ENCODE measurements around the gene NCAPG2.
A peak's percentile ranks its signal among the peaks of the same experiment; 100 is the strongest.

The NCAPG2 gene

DNA sequence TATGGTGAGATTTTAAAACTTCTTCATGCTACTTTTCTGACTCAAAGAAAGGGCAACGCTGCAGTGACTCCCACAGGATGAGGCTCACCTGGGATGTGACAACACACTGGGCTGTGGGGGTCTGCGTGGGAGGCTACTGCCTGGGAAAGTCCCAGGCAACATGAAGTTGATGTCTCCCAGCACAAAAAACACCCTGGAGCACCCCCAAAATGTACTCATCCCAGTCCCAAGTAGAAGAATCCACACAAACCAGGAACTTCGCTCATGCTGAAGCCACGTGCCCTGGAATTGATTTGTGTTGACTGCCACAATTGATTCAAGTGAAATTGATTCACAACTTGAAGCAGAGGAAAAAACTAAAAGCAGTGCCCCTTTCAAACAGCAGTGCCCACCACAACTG is 92.1 kb downstream of the NCAPG2 start:
- peak; percentile 59 for FAIRE-seq
- TF ChIP-seq SPI1 (IDR thresholded peaks at IDR 0.05; ENCODE audit: low read depth, low read length) (no peak), POLR2AphosphoS5 (IDR thresholded peaks at IDR 0.05; ENCODE audit: low read depth, low read length) (no peak), POU2F2 (IDR thresholded peaks at IDR 0.05; ENCODE audit: low read depth, low read length) (no peak), TAF1 (IDR thresholded peaks at IDR 0.05; ENCODE audit: low read depth, low read length) (no peak), PAX5 (IDR thresholded peaks at IDR 0.05; ENCODE audit: insufficient read depth, low read length, severe bottlenecking) (no peak), POLR2A (IDR thresholded peaks at IDR 0.05; ENCODE audit: low read depth, low read length) (no peak)
- DNase-seq (ENCODE audit: insufficient read length, low spot score): no peak

DNA sequence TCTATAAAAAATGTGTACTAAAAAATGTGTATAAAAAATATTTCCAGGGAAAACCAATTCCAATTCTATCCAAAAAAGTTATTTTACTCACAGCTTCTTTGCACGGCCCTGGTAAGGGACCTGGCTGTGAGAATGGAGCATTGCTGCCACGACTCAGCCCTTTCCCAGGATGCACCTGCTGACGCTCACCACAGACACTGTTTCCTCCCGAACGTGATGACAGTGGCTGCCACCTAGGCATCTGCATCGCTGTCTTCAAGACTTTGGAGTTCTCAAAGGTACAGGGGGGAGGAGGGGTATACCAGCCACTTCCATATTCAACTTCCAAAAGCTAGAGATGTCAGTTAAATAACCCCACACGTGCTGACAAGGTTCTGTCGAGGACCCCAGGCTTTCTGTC is 93.1 kb downstream of the NCAPG2 start:
- FAIRE-seq (no peak), DNase-seq (ENCODE audit: insufficient read length, low spot score) (no peak)
- TF ChIP-seq POU2F2 (IDR thresholded peaks at IDR 0.05; ENCODE audit: low read depth, low read length) (no peak), PAX5 (IDR thresholded peaks at IDR 0.05; ENCODE audit: insufficient read depth, low read length, severe bottlenecking) (no peak), SPI1 (IDR thresholded peaks at IDR 0.05; ENCODE audit: low read depth, low read length) (no peak), TAF1 (IDR thresholded peaks at IDR 0.05; ENCODE audit: low read depth, low read length) (no peak), POLR2AphosphoS5 (IDR thresholded peaks at IDR 0.05; ENCODE audit: low read depth, low read length) (no peak), POLR2A (IDR thresholded peaks at IDR 0.05; ENCODE audit: low read depth, low read length) (no peak)

DNA sequence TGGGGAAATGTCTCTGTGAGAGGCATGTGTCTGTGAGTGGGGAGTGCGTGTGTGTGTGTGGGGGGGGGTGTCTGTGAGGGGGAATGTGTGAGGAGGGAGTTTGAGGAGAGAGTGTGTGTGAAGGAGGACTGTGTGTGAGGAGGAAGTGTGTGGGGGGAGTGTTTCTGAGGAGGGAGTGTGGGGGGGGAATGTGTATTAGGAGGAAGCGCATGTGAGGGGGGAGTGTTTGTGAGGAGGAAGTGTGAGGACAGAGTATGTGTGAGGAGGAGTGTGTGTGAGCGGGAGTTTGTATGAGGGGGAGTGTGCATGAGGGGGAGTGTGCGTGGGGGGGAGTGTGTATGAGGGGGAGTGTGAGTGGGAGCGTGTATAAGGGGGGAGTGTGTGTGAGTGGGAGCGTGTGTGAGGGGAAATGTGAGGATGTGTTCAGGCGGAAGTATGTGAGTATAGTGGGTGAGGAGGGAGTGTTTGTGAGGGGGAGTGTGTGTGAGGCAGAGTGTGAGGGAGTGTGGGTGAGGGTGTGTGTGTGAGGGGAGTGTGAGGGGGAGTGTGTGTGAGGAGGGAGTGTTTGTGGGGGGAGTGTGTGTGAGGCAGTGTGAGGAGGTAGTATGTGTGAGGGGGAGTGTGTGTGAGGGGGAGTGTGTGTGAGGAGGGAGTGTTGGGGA is 95.2 kb downstream of the NCAPG2 start:
- FAIRE-seq (no peak), DNase-seq (ENCODE audit: insufficient read length, low spot score) (no peak)
- 0 out of 2 replicates have a peak, but pooled peaks have one; percentile 2 for TF ChIP-seq SPI1 (IDR thresholded peaks at IDR 0.05; ENCODE audit: low read depth, low read length)
- no peak for TF ChIP-seq POLR2AphosphoS5 (IDR thresholded peaks at IDR 0.05; ENCODE audit: low read depth, low read length)
- no peak for TF ChIP-seq TAF1 (IDR thresholded peaks at IDR 0.05; ENCODE audit: low read depth, low read length)
- no peak for TF ChIP-seq PAX5 (IDR thresholded peaks at IDR 0.05; ENCODE audit: insufficient read depth, low read length, severe bottlenecking)

DNA sequence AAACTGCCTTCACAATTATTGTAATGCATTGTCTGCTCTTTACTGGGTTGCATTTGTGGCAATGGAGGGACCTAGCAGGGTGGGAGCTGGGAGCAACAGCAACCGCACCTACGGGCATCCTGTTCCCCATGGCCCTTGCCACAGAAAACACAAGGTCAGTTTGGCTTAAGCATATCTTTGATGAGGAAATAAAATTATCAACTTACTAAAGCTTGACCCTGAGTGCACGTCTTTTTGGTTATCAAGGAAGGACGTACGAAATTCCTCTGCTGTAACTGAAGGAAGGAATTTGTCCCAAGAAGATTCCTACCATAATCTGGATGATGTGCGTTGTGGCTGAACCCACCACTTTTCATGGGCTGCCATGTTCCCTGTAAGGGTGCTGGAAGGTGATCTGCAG is 97.0 kb downstream of the NCAPG2 start:
- FAIRE-seq (no peak), DNase-seq (ENCODE audit: insufficient read length, low spot score) (no peak)
- TF ChIP-seq PAX5 (IDR thresholded peaks at IDR 0.05; ENCODE audit: insufficient read depth, low read length, severe bottlenecking): no peak
- no peak for TF ChIP-seq SPI1 (IDR thresholded peaks at IDR 0.05; ENCODE audit: low read depth, low read length)
- TF ChIP-seq POLR2A (IDR thresholded peaks at IDR 0.05; ENCODE audit: low read depth, low read length): no peak
- TF ChIP-seq TAF1 (IDR thresholded peaks at IDR 0.05; ENCODE audit: low read depth, low read length): no peak
- TF ChIP-seq POU2F2 (IDR thresholded peaks at IDR 0.05; ENCODE audit: low read depth, low read length): no peak
- TF ChIP-seq POLR2AphosphoS5 (IDR thresholded peaks at IDR 0.05; ENCODE audit: low read depth, low read length): no peak

DNA sequence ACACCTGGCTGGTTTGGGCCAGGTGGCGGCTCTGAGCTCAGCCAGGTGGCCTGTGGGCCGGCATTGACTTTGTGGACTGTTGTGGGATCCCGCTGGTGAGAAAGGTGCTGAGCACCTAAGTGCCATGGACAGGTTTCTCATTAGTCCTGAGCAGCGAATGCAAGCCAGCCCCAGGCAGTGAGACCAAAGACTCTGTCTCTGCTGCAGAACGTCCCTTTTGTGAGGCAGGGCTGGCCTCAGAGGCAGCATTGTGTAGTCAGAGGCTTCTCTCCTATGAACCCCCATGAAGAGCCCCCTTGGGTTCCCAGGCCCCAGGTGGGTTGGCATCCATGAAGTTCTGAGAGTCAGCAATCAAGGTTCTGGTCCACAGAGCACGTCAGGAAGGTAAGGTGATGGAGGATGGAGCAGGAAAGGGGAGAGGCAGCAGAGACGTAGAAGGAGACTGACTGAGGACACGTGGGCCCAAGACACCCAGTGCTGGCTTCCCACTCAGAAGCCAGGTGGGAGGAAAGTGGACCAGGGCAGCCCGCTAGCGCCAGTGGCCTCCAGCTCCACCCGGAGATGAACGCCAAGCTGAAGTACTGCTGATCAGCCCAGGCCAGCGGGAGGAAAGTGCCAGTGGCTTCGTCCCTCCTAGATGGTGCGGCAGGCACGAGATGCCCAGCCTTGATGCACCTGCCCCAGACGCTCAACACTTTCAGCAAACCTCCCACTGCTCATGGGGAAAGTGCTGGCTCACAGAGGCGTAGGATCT is 97.8 kb downstream of the NCAPG2 start:
- no peak for TF ChIP-seq POLR2AphosphoS5 (IDR thresholded peaks at IDR 0.05; ENCODE audit: low read depth, low read length)
- no peak for TF ChIP-seq PAX5 (IDR thresholded peaks at IDR 0.05; ENCODE audit: insufficient read depth, low read length, severe bottlenecking)
- TF ChIP-seq SPI1 (IDR thresholded peaks at IDR 0.05; ENCODE audit: low read depth, low read length): no peak
- no peak for TF ChIP-seq TAF1 (IDR thresholded peaks at IDR 0.05; ENCODE audit: low read depth, low read length)
- TF ChIP-seq POU2F2 (IDR thresholded peaks at IDR 0.05; ENCODE audit: low read depth, low read length): no peak
- no peak for TF ChIP-seq POLR2A (IDR thresholded peaks at IDR 0.05; ENCODE audit: low read depth, low read length)
- DNase-seq (ENCODE audit: insufficient read length, low spot score): no peak
- no peak for FAIRE-seq

DNA sequence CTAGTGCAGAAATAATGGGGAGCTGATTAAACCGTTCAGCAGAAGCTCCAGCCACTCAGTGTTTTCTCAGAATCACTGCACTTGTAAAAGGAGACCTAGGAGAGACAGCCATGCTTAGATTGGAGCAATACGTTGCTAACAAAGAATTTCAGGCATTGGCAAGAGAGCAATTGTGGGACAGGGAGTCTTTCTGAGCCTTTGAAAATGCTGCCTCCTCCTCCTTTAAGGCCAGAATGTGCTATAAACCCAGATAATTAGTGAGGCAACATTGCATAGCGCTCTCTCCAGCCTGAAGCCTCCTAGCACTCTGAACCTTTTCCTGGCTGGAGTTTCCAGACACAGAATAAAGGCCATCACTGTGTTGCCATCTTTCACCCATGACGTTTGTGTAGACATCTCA is 98.5 kb downstream of the NCAPG2 start:
- no peak for TF ChIP-seq POLR2AphosphoS5 (IDR thresholded peaks at IDR 0.05; ENCODE audit: low read depth, low read length)
- TF ChIP-seq POLR2A (IDR thresholded peaks at IDR 0.05; ENCODE audit: low read depth, low read length): no peak
- no peak for TF ChIP-seq PAX5 (IDR thresholded peaks at IDR 0.05; ENCODE audit: insufficient read depth, low read length, severe bottlenecking)
- no peak for TF ChIP-seq SPI1 (IDR thresholded peaks at IDR 0.05; ENCODE audit: low read depth, low read length)
- no peak for TF ChIP-seq TAF1 (IDR thresholded peaks at IDR 0.05; ENCODE audit: low read depth, low read length)
- no peak for TF ChIP-seq POU2F2 (IDR thresholded peaks at IDR 0.05; ENCODE audit: low read depth, low read length)
- FAIRE-seq (no peak), DNase-seq (ENCODE audit: insufficient read length, low spot score) (no peak)

DNA sequence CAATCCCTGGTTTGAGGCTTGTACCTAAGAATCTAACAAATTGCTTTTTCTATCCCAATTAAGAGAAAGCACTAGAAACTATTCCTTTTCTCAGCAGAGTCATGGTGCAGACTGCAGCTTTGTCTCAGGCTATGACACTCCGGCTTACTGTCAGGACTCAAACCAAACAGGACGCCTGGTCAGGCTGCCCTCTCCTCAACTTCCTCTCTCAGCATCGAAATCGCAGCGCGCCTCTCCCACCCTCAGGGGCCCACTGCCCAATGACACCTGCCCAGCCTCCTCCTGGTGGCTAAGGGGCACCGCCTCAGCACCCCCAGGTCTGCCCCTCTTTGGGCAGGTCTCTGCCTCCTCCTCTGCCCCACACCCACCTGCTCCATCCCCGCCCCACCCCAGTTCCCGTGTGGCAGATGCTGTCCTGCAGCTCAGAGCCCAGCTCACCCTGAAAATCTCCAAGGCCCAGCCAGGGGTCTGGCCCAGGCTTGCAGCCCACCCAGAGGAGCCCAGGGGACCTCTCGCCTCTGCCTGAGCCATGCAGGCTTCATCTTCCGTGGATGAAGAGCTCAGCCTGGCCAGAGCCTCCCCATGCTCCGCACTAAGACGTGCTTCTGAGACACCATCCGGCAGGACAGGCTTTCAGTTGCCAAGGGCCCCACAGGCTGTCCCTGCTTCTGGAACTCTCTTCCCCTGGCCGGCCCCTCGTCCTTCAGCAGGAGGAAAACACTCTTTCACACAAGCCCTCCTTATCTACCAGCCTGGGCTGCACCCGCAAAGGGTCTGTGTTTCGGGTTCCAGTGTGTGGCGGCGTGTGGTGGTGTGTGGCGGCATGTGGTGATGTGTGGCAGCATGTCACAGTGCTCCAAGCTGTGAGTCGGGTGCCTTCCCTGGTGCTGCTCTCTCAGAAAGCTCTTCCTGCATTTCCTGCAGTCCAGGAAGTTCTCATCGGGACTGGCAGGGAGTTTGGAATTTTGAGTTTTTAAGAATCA is 100.5 kb downstream of the NCAPG2 start:
- TF ChIP-seq TAF1 (IDR thresholded peaks at IDR 0.05; ENCODE audit: low read depth, low read length) (no peak), SPI1 (IDR thresholded peaks at IDR 0.05; ENCODE audit: low read depth, low read length) (no peak), POLR2AphosphoS5 (IDR thresholded peaks at IDR 0.05; ENCODE audit: low read depth, low read length) (no peak), PAX5 (IDR thresholded peaks at IDR 0.05; ENCODE audit: insufficient read depth, low read length, severe bottlenecking) (no peak), POU2F2 (IDR thresholded peaks at IDR 0.05; ENCODE audit: low read depth, low read length) (no peak), POLR2A (IDR thresholded peaks at IDR 0.05; ENCODE audit: low read depth, low read length) (no peak)
- DNase-seq (ENCODE audit: insufficient read length, low spot score) (no peak), FAIRE-seq (peak; percentile 50)

DNA sequence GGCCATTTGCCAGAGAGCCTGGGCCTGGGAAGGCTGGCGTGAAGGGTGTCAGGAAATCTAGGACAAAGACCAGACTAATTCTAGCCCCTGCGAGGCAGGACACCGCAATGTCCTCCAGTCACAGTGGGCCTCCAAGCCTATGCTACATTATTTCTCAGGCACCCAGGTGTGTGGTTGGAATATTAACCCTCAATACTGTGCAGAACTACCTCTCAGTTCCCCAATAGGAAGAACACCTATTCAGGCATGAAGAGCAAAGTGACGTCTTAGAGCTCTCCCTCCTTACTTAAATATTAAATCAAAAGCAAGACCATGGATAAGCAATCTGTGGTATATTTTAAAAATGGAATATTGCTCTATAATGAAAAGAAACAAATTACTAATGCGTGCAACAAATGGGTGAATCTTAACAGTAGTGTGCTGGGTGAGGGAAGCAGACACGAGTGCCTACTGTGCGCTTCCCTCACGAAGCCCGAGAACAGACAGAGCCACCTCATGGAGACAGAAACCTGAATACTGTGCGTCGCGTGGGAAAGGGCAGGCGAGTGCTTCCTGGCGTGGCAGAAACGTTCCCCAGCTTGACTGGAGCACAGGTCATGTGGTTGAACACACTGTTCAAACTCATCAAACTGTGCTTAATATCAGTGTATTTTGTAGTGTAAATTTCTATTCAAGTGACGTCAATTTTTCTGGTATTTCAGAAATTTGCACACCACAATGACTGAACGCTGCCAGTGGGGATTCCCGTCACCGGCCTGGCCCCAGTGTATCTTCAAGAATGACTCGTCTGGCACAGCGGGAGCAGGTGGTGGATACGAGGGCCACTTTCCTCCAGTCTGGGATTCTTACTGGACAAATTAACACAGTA is 101.5 kb downstream of the NCAPG2 start:
- DNase-seq (ENCODE audit: insufficient read length, low spot score) (no peak), FAIRE-seq (no peak)
- TF ChIP-seq PAX5 (IDR thresholded peaks at IDR 0.05; ENCODE audit: insufficient read depth, low read length, severe bottlenecking) (no peak), POLR2A (IDR thresholded peaks at IDR 0.05; ENCODE audit: low read depth, low read length) (no peak), SPI1 (IDR thresholded peaks at IDR 0.05; ENCODE audit: low read depth, low read length) (peak; percentile 58), TAF1 (IDR thresholded peaks at IDR 0.05; ENCODE audit: low read depth, low read length) (no peak)

Measured in GM12891 (cell line).